ENCODE measurements around the gene RNPEP. TPM values are rescaled to one million over a fixed set of nuclear protein-coding genes. Genes with fewer than 3 reads are reported as not detected.

RNPEP gene
- total and polyA plus RNA-seq, 4 donors: 40.7 to 74.9 (median 47.5) TPM

GRCh38 chr1:201983380-201983805, 945 bp downstream of the RNPEP start:
- no peak for TF ChIP-seq CTCF (IDR thresholded peaks at IDR 0.05; ENCODE audit: control extremely low read depth, extremely low read depth)
- Histone ChIP-seq H3K27me3 (ENCODE audit: control insufficient read depth in 3 of 3, insufficient read depth in 3 of 3, low read length in 2 of 3) (no peaks in the 10 kb centered on the region), H3K36me3 (ENCODE audit: control insufficient read depth in 4 of 4, insufficient read depth in 4 of 4, low read length in 4 of 4) (no peaks in the 10 kb centered on the region), H3K27ac (ENCODE audit: low read depth in 1 of 2, low read length in 1 of 2) (peak overlapping the region; percentile 7 to 94), H3K9ac (ENCODE audit: insufficient read depth in 1 of 2, low read length in 2 of 2) (peak overlapping the region; percentile 15 to 89), H3K4me1 (ENCODE audit: control insufficient read depth in 5 of 5, insufficient read depth in 5 of 5, low read length in 5 of 5) (peaks cover 0 to 11% (median 0%) of the 10 kb centered on the region in 5 donors), H3K4me3 (peak overlapping the region; percentile 85), H3K9me3 (ENCODE audit: control insufficient read depth in 4 of 4, insufficient read depth in 3 of 4, low read length in 3 of 4) (no peaks in the 10 kb centered on the region)
- WGBS, 2 donors: 8 to 13% methylated on average over 11 of the region's 11 CpGs
- DNase-seq (no peak), ATAC-seq (ENCODE audit: insufficient read depth, low FRiP score) (no peak)

GRCh38 chr1:201984446-201984845, 2.0 kb downstream of the RNPEP start:
- no peak for TF ChIP-seq CTCF (IDR thresholded peaks at IDR 0.05; ENCODE audit: control extremely low read depth, extremely low read depth)
- Histone ChIP-seq H3K27me3 (ENCODE audit: control insufficient read depth in 3 of 3, insufficient read depth in 3 of 3, low read length in 2 of 3) (no peaks in the 10 kb centered on the region), H3K4me1 (ENCODE audit: control insufficient read depth in 5 of 5, insufficient read depth in 5 of 5, low read length in 5 of 5) (peaks cover 0 to 11% (median 0%) of the 10 kb centered on the region in 5 donors), H3K9me3 (ENCODE audit: control insufficient read depth in 4 of 4, insufficient read depth in 3 of 4, low read length in 3 of 4) (no peaks in the 10 kb centered on the region), H3K36me3 (ENCODE audit: control insufficient read depth in 4 of 4, insufficient read depth in 4 of 4, low read length in 4 of 4) (peaks cover 0 to 7% (median 5%) of the 10 kb centered on the region in 4 donors), H3K27ac (ENCODE audit: low read depth in 1 of 2, low read length in 1 of 2) (no peak overlapping the region), H3K9ac (ENCODE audit: insufficient read depth in 1 of 2, low read length in 2 of 2) (no peak overlapping the region), H3K4me3 (no peak overlapping the region)
- WGBS, 2 donors: 96 to 98% methylated on average over 3 of the region's 3 CpGs
- ATAC-seq (ENCODE audit: insufficient read depth, low FRiP score): no peak
- DNase-seq: no peak

GRCh38 chr1:201985355-201985754, 2.9 kb downstream of the RNPEP start:
- Histone ChIP-seq H3K4me1 (ENCODE audit: control insufficient read depth in 5 of 5, insufficient read depth in 5 of 5, low read length in 5 of 5) (peaks cover 0 to 11% (median 4%) of the 10 kb centered on the region in 5 donors), H3K27ac (ENCODE audit: low read depth in 1 of 2, low read length in 1 of 2) (peak overlapping the region in 1 of 2 donors; percentile 5), H3K36me3 (ENCODE audit: control insufficient read depth in 4 of 4, insufficient read depth in 4 of 4, low read length in 4 of 4) (peaks cover under 1 to 14% (median 11%) of the 10 kb centered on the region in 4 donors), H3K4me3 (no peak overlapping the region), H3K9ac (ENCODE audit: insufficient read depth in 1 of 2, low read length in 2 of 2) (no peak overlapping the region), H3K27me3 (ENCODE audit: control insufficient read depth in 3 of 3, insufficient read depth in 3 of 3, low read length in 2 of 3) (no peaks in the 10 kb centered on the region), H3K9me3 (ENCODE audit: control insufficient read depth in 4 of 4, insufficient read depth in 3 of 4, low read length in 3 of 4) (no peaks in the 10 kb centered on the region)
- no peak for TF ChIP-seq CTCF (IDR thresholded peaks at IDR 0.05; ENCODE audit: control extremely low read depth, extremely low read depth)
- ATAC-seq (ENCODE audit: insufficient read depth, low FRiP score) (no peak), DNase-seq (no peak)
- 92 to 98% methylated on average over 2 of the region's 2 CpGs for WGBS, 2 donors

GRCh38 chr1:201988601-201989000, 6.2 kb downstream of the RNPEP start:
- peaks cover 0 to 6% (median 2%) of the 10 kb centered on the region in 5 donors for H3K4me1 ChIP-seq (ENCODE audit: control insufficient read depth in 5 of 5, insufficient read depth in 5 of 5, low read length in 5 of 5)
- TF ChIP-seq CTCF (IDR thresholded peaks at IDR 0.05; ENCODE audit: control extremely low read depth, extremely low read depth): no peak

More at GRCh38 chr1:201988601-201989000, 6.2 kb downstream of the RNPEP start:
- H3K9me3 ChIP-seq (ENCODE audit: control insufficient read depth in 4 of 4, insufficient read depth in 3 of 4, low read length in 3 of 4): no peaks in the 10 kb centered on the region
- H3K27me3 ChIP-seq (ENCODE audit: control insufficient read depth in 3 of 3, insufficient read depth in 3 of 3, low read length in 2 of 3): no peaks in the 10 kb centered on the region
- H3K27ac ChIP-seq (ENCODE audit: low read depth in 1 of 2, low read length in 1 of 2): no peak overlapping the region
- no peak overlapping the region for H3K9ac ChIP-seq (ENCODE audit: insufficient read depth in 1 of 2, low read length in 2 of 2)
- peaks cover 12 to 26% (median 25%) of the 10 kb centered on the region in 4 donors for H3K36me3 ChIP-seq (ENCODE audit: control insufficient read depth in 4 of 4, insufficient read depth in 4 of 4, low read length in 4 of 4)
- DNase-seq (no peak), ATAC-seq (ENCODE audit: insufficient read depth, low FRiP score) (no peak)
- WGBS, 2 donors: 88 to 92% methylated on average over 7 of the region's 7 CpGs
- no peak overlapping the region for H3K4me3 ChIP-seq
